ENCODE results near the gene SERHL2. TPM values are rescaled to one million over a fixed set of nuclear protein-coding genes. Genes with fewer than 3 reads are reported as not detected.
A peak's percentile ranks its signal among the peaks of the same experiment; 100 is the strongest.

SERHL2 gene
- polyA plus RNA-seq, 1 donor from 2014 or later, result 0.99 TPM

DNA sequence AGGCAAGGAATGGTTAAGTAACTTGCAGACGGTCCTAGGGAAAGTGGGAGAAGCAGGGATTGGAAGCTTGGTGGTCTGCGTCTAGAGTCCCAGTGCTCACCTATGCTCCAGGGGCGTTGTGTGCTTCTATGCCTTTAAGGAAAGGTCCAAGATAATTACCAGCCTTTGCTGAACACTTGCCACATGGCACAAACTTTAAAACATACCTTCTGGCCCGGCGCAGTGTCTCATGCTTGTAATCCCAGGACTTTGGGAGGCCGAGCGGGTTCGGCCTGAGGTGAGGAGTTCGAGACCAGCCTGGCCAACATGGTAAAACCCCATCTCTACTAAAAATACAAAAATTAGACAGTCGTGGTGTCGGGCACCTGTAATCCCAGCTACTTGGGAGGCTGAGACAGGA lies 58.6 kb downstream of the SERHL2 start:
- no peak overlapping the region for H3K27ac ChIP-seq (ENCODE audit: low read length)

DNA sequence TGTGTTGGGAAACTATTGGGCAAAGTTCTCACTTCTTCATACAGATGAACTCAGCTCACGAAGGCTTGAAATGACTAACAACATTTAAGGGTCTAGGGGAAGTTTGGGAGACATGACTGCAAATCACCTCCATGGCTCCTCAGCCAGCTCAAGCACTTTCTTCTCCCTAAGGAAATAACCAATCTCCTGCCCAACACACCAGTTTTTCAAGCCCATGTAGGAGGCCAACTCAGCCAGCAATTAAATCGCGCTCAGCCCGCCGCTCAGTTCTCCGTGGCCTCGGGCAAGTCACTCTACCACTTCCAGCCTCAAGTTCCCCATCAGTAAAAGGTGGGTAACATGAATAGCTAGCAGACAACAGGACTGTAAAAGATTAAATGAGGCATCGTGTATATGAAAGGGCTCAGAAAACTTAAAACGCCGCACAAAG lies 60.1 kb downstream of the SERHL2 start:
- peaks cover 3% of the 10 kb centered on the region for H4K20me1 ChIP-seq (ENCODE audit: insufficient read depth)
- peak overlapping the region; percentile 96 for H3K27ac ChIP-seq (ENCODE audit: low read length)
- TF ChIP-seq EP300 (conservative IDR thresholded peaks at IDR 0.05; ENCODE audit: poor library complexity, severe bottlenecking) (no peak), EZH2 (IDR thresholded peaks at IDR 0.05; ENCODE audit: borderline replicate concordance, insufficient read depth, low read length, poor library complexity, severe bottlenecking) (no peak), MXI1 (conservative IDR thresholded peaks at IDR 0.05; ENCODE audit: poor library complexity, severe bottlenecking) (no peak)
- H3K4me2 ChIP-seq (ENCODE audit: low read length), result peak overlapping the region; percentile 73
- H3K9me3 ChIP-seq (ENCODE audit: low read length), result no peaks in the 10 kb centered on the region
- peaks cover 4% of the 10 kb centered on the region for H3F3A ChIP-seq (ENCODE audit: insufficient read depth, low read length, poor library complexity, severe bottlenecking)
- peaks cover 41% of the 10 kb centered on the region for H3K79me2 ChIP-seq (replicated peaks; ENCODE audit: insufficient read depth, low read length)
- no peaks in the 10 kb centered on the region for H3K36me3 ChIP-seq (ENCODE audit: insufficient read depth, low read length)
- no peaks in the 10 kb centered on the region for H3K9me2 ChIP-seq (ENCODE audit: insufficient read depth, low read length)
- no peaks in the 10 kb centered on the region for H3K27me3 ChIP-seq (ENCODE audit: insufficient read depth, low read depth, low read length)
- peak overlapping the region; percentile 51 for H2AFZ ChIP-seq (ENCODE audit: low read depth, low read length)
- H3K4me3 ChIP-seq (ENCODE audit: low read length), result peak overlapping the region; percentile 97
- H3K9ac ChIP-seq (ENCODE audit: low read length), result peak overlapping the region; percentile 89

More for the DNA sequence above, 58.6 kb downstream of the SERHL2 start:
- Histone ChIP-seq H3K4me2 (ENCODE audit: low read length) (no peak overlapping the region), H3K4me3 (ENCODE audit: low read length) (peak overlapping the region; percentile 97), H2AFZ (ENCODE audit: low read depth, low read length) (no peak overlapping the region), H3K9me3 (ENCODE audit: low read length) (no peaks in the 10 kb centered on the region), H3K9me2 (ENCODE audit: insufficient read depth, low read length) (no peaks in the 10 kb centered on the region), H3K27me3 (ENCODE audit: insufficient read depth, low read depth, low read length) (no peaks in the 10 kb centered on the region), H3K36me3 (ENCODE audit: insufficient read depth, low read length) (no peaks in the 10 kb centered on the region), H3K9ac (ENCODE audit: low read length) (no peak overlapping the region), H4K20me1 (ENCODE audit: insufficient read depth) (peaks cover 3% of the 10 kb centered on the region), H3K79me2 (replicated peaks; ENCODE audit: insufficient read depth, low read length) (peaks cover 41% of the 10 kb centered on the region), H3F3A (ENCODE audit: insufficient read depth, low read length, poor library complexity, severe bottlenecking) (peaks cover 4% of the 10 kb centered on the region)
- TF ChIP-seq EZH2 (IDR thresholded peaks at IDR 0.05; ENCODE audit: borderline replicate concordance, insufficient read depth, low read length, poor library complexity, severe bottlenecking) (no peak), MXI1 (conservative IDR thresholded peaks at IDR 0.05; ENCODE audit: poor library complexity, severe bottlenecking) (no peak), POLR2AphosphoS5 (IDR thresholded peaks at IDR 0.05) (no peak), RAD21 (conservative IDR thresholded peaks at IDR 0.05) (no peak), TAF1 (IDR thresholded peaks at IDR 0.05; ENCODE audit: low read depth) (no peak), SMC3 (conservative IDR thresholded peaks at IDR 0.05; ENCODE audit: poor library complexity) (no peak), EP300 (conservative IDR thresholded peaks at IDR 0.05; ENCODE audit: poor library complexity, severe bottlenecking) (no peak)
- TF ChIP-seq, protein P1, sequence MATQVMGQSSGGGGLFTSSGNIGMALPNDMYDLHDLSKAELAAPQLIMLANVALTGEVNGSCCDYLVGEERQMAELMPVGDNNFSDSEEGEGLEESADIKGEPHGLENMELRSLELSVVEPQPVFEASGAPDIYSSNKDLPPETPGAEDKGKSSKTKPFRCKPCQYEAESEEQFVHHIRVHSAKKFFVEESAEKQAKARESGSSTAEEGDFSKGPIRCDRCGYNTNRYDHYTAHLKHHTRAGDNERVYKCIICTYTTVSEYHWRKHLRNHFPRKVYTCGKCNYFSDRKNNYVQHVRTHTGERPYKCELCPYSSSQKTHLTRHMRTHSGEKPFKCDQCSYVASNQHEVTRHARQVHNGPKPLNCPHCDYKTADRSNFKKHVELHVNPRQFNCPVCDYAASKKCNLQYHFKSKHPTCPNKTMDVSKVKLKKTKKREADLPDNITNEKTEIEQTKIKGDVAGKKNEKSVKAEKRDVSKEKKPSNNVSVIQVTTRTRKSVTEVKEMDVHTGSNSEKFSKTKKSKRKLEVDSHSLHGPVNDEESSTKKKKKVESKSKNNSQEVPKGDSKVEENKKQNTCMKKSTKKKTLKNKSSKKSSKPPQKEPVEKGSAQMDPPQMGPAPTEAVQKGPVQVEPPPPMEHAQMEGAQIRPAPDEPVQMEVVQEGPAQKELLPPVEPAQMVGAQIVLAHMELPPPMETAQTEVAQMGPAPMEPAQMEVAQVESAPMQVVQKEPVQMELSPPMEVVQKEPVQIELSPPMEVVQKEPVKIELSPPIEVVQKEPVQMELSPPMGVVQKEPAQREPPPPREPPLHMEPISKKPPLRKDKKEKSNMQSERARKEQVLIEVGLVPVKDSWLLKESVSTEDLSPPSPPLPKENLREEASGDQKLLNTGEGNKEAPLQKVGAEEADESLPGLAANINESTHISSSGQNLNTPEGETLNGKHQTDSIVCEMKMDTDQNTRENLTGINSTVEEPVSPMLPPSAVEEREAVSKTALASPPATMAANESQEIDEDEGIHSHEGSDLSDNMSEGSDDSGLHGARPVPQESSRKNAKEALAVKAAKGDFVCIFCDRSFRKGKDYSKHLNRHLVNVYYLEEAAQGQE (IDR thresholded peaks at IDR 0.05; ENCODE audit: borderline replicate concordance), result no peak
- TF ChIP-seq, protein P2, sequence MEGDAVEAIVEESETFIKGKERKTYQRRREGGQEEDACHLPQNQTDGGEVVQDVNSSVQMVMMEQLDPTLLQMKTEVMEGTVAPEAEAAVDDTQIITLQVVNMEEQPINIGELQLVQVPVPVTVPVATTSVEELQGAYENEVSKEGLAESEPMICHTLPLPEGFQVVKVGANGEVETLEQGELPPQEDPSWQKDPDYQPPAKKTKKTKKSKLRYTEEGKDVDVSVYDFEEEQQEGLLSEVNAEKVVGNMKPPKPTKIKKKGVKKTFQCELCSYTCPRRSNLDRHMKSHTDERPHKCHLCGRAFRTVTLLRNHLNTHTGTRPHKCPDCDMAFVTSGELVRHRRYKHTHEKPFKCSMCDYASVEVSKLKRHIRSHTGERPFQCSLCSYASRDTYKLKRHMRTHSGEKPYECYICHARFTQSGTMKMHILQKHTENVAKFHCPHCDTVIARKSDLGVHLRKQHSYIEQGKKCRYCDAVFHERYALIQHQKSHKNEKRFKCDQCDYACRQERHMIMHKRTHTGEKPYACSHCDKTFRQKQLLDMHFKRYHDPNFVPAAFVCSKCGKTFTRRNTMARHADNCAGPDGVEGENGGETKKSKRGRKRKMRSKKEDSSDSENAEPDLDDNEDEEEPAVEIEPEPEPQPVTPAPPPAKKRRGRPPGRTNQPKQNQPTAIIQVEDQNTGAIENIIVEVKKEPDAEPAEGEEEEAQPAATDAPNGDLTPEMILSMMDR (IDR thresholded peaks at IDR 0.05; ENCODE audit: poor library complexity, severe bottlenecking), result no peak
